SK-N-SH (cell line): Measurements from ENCODE around the gene TKT. TPM values are rescaled to one million over a fixed set of nuclear protein-coding genes. Genes with fewer than 3 reads are reported as not detected.

ENCODE experiments used
- ELF1 ChIP-seq: IDR thresholded peaks from 2 replicates; pipeline ENCODE4 v1.4.0; 2012
- FOSL2 ChIP-seq: IDR thresholded peaks from 2 replicates; pipeline ENCODE4 v1.4.0; 2012; ENCODE audit warnings: low read depth, mild to moderate bottlenecking, moderate library complexity, borderline replicate concordance
- FOXM1 ChIP-seq: IDR thresholded peaks from 2 replicates; pipeline ENCODE4 v1.4.0; 2012; ENCODE audit warnings: low read depth, mild to moderate bottlenecking
- IRF3 ChIP-seq: fragments of 150-350 bp; IDR thresholded peaks from 2 replicates; pipeline ENCODE4 v1.6.1; 2016; ENCODE audit warnings: mild to moderate bottlenecking, low read depth, low read length
- MEF2A ChIP-seq: IDR thresholded peaks from 2 replicates; pipeline ENCODE4 v1.4.0; 2012; ENCODE audit warnings: low read depth, borderline replicate concordance
- MXI1 ChIP-seq: IDR thresholded peaks from 2 replicates; pipeline ENCODE4 v1.6.1; 2012; ENCODE audit warnings: mild to moderate bottlenecking, low read depth, low read length, improper control_type of control experiment
- POLR2AphosphoS5 ChIP-seq: IDR thresholded peaks from 2 replicates; pipeline ENCODE4 v1.6.1; 2012; ENCODE audit warnings: low read depth, low read length
- REST ChIP-seq: IDR thresholded peaks from 2 replicates; pipeline ENCODE4 v1.6.1; 2012; ENCODE audit warnings: mild to moderate bottlenecking, low read depth, low read length, moderate library complexity
- SIN3A ChIP-seq: IDR thresholded peaks from 2 replicates; pipeline ENCODE4 v1.6.1; 2012; ENCODE audit warnings: low read depth, mild to moderate bottlenecking, low read length, moderate library complexity, borderline replicate concordance
- SMC3 ChIP-seq: IDR thresholded peaks from 2 replicates; pipeline ENCODE4 v1.6.1; 2012; ENCODE audit warnings: low read depth, low read length, improper control_type of control experiment
- TAF1 ChIP-seq: IDR thresholded peaks from 2 replicates; pipeline ENCODE4 v1.6.1; 2012; ENCODE audit warnings: low read depth, mild to moderate bottlenecking, low read length, moderate library complexity, borderline replicate concordance
- TCF12 ChIP-seq: IDR thresholded peaks from 2 replicates; pipeline ENCODE4 v1.4.0; 2012
- USF2 ChIP-seq: fragments of 150-350 bp; IDR thresholded peaks from 2 replicates; pipeline ENCODE4 v1.6.1; 2017; ENCODE audit warnings: antibody characterized with exemption, low read length, low read depth, borderline replicate concordance
- polyA plus RNA-seq, 3 experiments: library from polyadenylated mRNA; depleted of rRNA; stranded (reverse); fragments of >200 nt; gene quantifications; 2 replicates each; pipeline ENCODE4 v1.2.3, GENCODE V29; 2012

The TKT gene
- polyA plus RNA-seq, 1 of the 3 experiments (the other 2 are of a cell fraction), result 144 TPM

DNA sequence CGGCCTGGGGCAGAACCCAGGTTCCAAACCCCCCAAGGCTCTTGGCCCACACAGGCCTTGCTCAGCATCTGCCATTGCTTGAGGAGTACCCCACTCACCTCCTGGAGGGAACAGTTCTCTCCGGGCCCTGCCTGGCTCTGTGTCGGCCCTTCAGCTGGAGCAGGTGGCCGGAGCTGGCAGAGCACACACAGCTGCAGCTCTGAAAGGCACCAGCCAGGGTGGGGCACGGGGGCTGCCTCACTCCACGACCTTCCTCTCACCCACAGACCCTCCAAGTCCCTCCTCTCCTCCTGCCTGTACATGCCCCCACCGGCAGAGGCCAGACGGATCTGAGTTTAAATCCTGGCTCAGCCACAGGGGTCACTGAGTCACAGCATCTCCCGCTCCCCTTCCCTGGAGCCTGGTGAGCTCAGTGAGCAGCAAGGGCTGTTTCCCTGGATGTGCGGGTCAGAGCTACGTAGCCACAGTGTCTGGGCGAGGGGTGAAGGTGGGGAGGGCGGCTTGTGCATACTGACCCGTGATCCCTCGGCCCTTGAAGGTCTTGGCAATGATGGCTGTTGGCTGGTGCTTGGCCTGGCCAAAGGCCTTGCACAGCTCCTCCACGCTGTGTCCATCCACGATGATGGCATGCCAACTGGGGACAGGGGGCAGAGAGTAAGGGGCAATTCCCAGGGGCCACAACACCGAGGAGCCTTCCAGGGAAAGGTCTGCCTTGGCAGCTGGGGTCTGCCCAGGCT lies 23.0 kb downstream of the TKT start (continued):
- TF ChIP-seq MXI1, result no peak
- TF ChIP-seq IRF3, result no peak
- no peak for TF ChIP-seq TAF1
- no peak for TF ChIP-seq FOSL2
- TF ChIP-seq POLR2AphosphoS5, result no peak
- no peak for TF ChIP-seq REST
- TF ChIP-seq TCF12, result no peak
- TF ChIP-seq USF2, result no peak
- TF ChIP-seq MEF2A, result no peak
- no peak for TF ChIP-seq ELF1
- TF ChIP-seq FOXM1, result no peak
- TF ChIP-seq SMC3, result no peak
- no peak for TF ChIP-seq SIN3A
- TF ChIP-seq, all 33 proteins: peak for 0
